Right lobe of liver (tissue), 4 donors: ENCODE measurements around the gene PCDHB12.

Source experiments
- CTCF ChIP-seq, 4 donors: fragments of 200-600 bp in 3 of 4; fragments of 450-650 bp in 1 of 4; IDR thresholded peaks; one replicate each; pipeline versions ENCODE4 v1.5.1 to v1.8.0; 2016 to 2022; ENCODE audit warnings: antibody characterized with exemption in 4 of 4, mild to moderate bottlenecking in 2 of 4
- POLR2A ChIP-seq: fragments of 450-650 bp; IDR thresholded peaks from one replicate; pipeline ENCODE4 v1.6.1; 2017; ENCODE audit warnings: antibody characterized with exemption, mild to moderate bottlenecking
- donor health status: DM: no; HTN: no; CAD: no.
- donor health status: DM: no; HTN: no; CAD: no.
- donor health status: DM: no; HTN: yes; CAD: no.

DNA sequence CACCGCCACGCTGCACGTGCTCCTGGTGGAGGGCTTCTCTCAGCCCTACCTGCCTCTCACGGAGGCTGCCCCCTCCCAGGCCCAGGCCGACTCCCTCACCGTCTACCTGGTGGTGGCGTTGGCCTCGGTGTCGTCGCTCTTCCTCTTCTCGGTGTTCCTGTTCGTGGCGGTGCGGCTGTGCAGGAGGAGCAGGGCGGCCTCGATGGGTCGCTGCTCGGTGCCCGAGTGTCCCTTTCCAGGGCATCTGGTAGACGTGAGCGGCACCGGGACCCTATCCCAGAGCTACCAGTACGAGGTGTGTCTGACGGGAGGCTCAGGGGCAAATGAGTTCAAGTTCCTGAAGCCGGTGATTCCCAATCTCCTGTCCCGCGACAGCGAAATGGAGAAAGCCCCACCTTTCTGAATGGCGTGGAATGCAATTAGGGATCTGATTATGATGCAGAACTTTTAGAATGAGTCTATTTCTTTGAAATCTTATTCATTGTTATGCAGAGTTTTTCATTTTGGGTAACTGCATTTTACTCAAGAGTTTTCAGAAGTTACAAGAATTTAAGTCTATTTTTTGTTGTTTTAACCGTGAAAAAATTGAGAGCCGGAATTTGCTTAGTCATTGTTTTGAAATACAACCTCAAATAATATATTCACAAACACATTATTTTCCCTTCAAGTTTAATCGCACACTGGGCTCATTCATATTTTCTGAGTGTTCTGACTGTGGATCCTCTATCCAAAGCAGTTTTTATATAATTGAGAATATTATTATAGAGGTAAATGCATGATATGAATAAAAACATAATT lies 28.2 kb downstream of the PCDHB12 start:
- no peak for TF ChIP-seq CTCF (IDR thresholded peaks at IDR 0.05)
- TF ChIP-seq POLR2A = no peak
